Hepatocyte (in vitro differentiated cells): ENCODE data around the gene PI4KB. TPM values are rescaled to one million over a fixed set of nuclear protein-coding genes. Genes with fewer than 3 reads are reported as not detected.

Experiments
- DNase-seq: peaks from one replicate; pipeline ENCODE4 v3.0.0-alpha.2; 2016; ENCODE audit warnings: low spot score
- H2AFZ ChIP-seq: fragments of 200-600 bp; sonication (generic); 2 replicates; pipeline ENCODE4 v1.6.0; 2016; ENCODE audit warnings: antibody characterized with exemption, mild to moderate bottlenecking
- H3K27ac ChIP-seq: fragments of 200-600 bp; sonication (generic); 2 replicates; pipeline ENCODE4 v1.5.1; 2016; ENCODE audit warnings: mild to moderate bottlenecking
- H3K27me3 ChIP-seq: fragments of 200-600 bp; sonication (generic); 2 replicates; pipeline ENCODE4 v1.6.1; 2016
- H3K36me3 ChIP-seq: fragments of 200-600 bp; sonication (generic); replicated peaks from 2 replicates; pipeline ENCODE4 v1.5.1; 2016; ENCODE audit warnings: low read depth; ENCODE audit not compliant: insufficient read depth
- H3K4me1 ChIP-seq: fragments of 200-600 bp; sonication (generic); 2 replicates; pipeline ENCODE4 v1.5.1; 2016; ENCODE audit warnings: mild to moderate bottlenecking, moderate library complexity; ENCODE audit not compliant: insufficient read depth
- H3K4me2 ChIP-seq: fragments of 200-600 bp; sonication (generic); 2 replicates; pipeline ENCODE4 v1.6.0; 2016
- H3K4me3 ChIP-seq: fragments of 200-600 bp; sonication (generic); 2 replicates; pipeline ENCODE4 v1.5.1; 2016; ENCODE audit warnings: mild to moderate bottlenecking
- H3K79me2 ChIP-seq: fragments of 200-600 bp; sonication (generic); 2 replicates; pipeline ENCODE4 v1.6.0; 2017; ENCODE audit warnings: mild to moderate bottlenecking
- H3K9me2 ChIP-seq: fragments of 200-600 bp; sonication (generic); replicated peaks from 2 replicates; pipeline ENCODE4 v1.6.0; 2017; ENCODE audit warnings: mild to moderate bottlenecking; ENCODE audit not compliant: insufficient read depth
- H3K9me3 ChIP-seq: fragments of 200-600 bp; sonication (generic); 2 replicates; pipeline ENCODE4 v1.5.1; 2016; ENCODE audit warnings: low read depth, mild to moderate bottlenecking
- H4K20me1 ChIP-seq: fragments of 200-600 bp; sonication (generic); 2 replicates; pipeline ENCODE4 v1.6.0; 2016; ENCODE audit warnings: mild to moderate bottlenecking; ENCODE audit not compliant: insufficient read depth, poor library complexity, severe bottlenecking
- CTCF ChIP-seq: fragments of 200-600 bp; sonication (generic); IDR thresholded peaks from 2 replicates; pipeline ENCODE4 v1.5.1; 2016; ENCODE audit warnings: antibody characterized with exemption, mild to moderate bottlenecking; ENCODE audit not compliant: poor library complexity
- EZH2 ChIP-seq: fragments of 200-600 bp; sonication (generic); IDR thresholded peaks from 2 replicates; pipeline ENCODE4 v1.6.1; 2016; ENCODE audit warnings: antibody characterized with exemption, mild to moderate bottlenecking, borderline replicate concordance
- EZH2phosphoT487 ChIP-seq: fragments of 200-600 bp; sonication (generic); IDR thresholded peaks from one replicate; pipeline ENCODE4 v1.6.1; 2018; ENCODE audit warnings: antibody characterized with exemption, mild to moderate bottlenecking, low read depth, moderate library complexity; ENCODE audit not compliant: unreplicated experiment, severe bottlenecking
- WGBS: methylation state at CpG from one replicate; pipeline ENCODE4 v1.1.6; 2016; ENCODE audit warnings: low lambda C conversion rate; ENCODE audit errors: missing lambda C conversion rate; 5-methylcytosine and 5-hydroxymethylcytosine counted together
- polyA plus RNA-seq: library from polyadenylated mRNA; unstranded; fragments of >200 nt; fragmentation: Nextera tagmentation; extraction: Ambion mirVana; gene quantifications from 2 replicates; pipeline ENCODE4 v1.2.1, GENCODE V29; 2016
- total RNA-seq: library from RNA; depleted of rRNA; stranded (reverse); fragments of >200 nt; gene quantifications from 2 replicates; pipeline ENCODE4 v1.2.3, GENCODE V29; 2014

The PI4KB gene
- total and polyA plus RNA-seq, 2 experiments from 2014 or later = 49.9 to 55.1 TPM

DNA sequence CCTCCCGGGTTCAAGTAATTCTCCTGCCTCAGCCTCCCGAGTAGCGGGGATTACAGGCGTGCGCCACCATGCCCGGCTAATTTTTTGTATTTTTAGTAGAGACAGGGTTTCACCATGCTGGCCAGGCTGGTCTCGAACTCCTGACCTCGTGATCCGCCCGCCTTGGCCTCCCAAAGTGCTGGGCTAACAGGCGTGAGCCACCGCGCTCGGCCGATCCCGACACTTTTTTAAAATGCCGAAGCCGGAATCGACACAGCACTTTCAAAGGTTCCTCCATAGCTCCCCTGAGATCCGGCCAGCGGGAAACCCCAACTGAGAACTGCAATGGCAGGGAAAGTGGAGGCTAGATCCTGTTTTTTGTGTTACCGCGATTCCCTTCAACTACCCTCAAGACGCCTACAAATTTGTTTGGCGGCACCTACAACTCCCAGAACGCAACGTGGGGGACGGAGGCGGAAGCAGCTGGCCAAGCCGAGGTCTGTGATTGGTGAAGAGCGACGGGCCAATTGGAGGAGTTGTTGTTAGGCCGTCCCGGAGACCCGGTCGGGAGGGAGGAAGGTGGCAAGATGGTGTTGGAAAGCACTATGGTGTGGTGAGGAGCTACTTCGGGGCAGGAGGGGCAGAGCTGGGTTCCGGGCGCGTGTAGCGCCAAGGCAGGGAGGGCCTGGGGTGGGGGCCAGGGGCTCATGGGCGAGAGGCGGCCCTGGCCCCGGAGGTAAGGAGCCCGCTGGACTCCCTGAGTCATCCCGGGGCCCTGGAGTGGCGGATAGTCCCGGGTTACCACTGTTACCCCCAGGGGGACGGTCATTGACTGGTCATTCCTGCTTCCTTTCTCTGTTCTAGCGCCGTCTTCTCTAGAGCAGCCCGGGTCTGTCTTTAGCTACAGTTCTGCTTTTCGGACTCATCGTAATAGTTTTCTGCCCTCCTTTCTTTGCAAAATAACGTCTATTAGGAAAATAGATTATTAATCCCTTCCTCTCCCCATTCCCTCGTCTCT lies 72.7 kb downstream of the PI4KB start, which contains the start of gene PSMD4:
Gene PSMD4 (plus strand): TSS at position 518 of the 997 bp plus-strand sequence. CDS start 49 bp downstream, at position 567.
- Histone ChIP-seq H4K20me1 (no peaks in the 10 kb centered on the region), H3K9me3 (no peaks in the 10 kb centered on the region), H3K27ac (peak within 1 kb of the TSS; percentile 88), H3K4me2 (peak within 1 kb of the TSS; percentile 89), H3K4me1 (no peaks in the 10 kb centered on the region), H3K27me3 (no peaks in the 10 kb centered on the region), H3K36me3 (no peaks in the 10 kb centered on the region), H3K9me2 (no peaks in the 10 kb centered on the region), H3K4me3 (peak within 1 kb of the TSS; percentile 93), H2AFZ (peak within 1 kb of the TSS; percentile 55), H3K79me2 (peaks cover 47% of the 10 kb centered on the region)
- TF ChIP-seq EZH2phosphoT487 = no peak
- TF ChIP-seq EZH2 = no peak
- peak; percentile 96 for DNase-seq
- 32% methylated on average over 56 of the region's 56 CpGs for WGBS

DNA sequence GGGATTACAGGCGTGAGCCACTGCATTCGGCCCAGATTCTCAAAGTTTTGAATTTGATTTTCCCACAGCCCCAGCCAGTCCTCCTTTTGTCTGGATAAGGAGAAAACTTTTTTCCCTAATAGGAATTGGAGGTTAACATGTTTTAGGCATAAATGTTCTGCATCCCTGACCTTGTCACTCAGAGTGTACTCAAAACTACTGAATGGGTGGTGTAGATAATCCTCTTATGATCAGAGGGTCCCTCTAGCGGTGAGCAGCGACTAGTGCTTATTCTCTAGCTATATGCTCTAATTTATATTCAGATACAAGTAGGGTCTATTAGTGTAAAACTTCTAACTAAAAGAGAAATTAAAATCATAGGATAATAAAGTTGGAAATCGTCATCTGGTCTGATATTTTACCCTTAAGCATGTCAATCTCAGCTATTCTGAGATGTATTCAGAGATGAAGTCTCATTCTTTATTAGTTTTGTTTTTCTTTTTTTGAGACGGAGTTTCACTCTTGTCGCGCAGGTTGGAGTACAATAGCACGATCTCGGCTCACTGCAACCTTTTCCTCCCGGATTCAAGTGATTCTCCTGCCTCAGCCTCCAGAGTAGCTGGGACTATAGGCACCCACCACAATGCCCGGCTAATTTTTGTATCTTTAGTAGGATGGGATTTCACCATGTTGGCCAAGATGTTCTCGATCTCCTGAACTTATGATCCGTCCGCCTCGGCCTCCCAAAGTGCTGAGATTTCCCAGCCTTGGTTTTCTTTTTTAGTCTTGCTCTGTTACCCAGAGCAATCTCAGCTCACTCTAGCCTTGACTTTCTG lies 75.4 kb downstream of the PI4KB start:
- no peak overlapping the region for H3K4me2 ChIP-seq
- no peaks in the 10 kb centered on the region for H3K27me3 ChIP-seq
- H3K4me3 ChIP-seq = no peak overlapping the region
- no peak overlapping the region for H2AFZ ChIP-seq
- TF ChIP-seq CTCF (peak; percentile 75), EZH2phosphoT487 (no peak)
- no peaks in the 10 kb centered on the region for H3K9me2 ChIP-seq
- H3K79me2 ChIP-seq = peaks cover 21% of the 10 kb centered on the region
- peak; percentile 90 for DNase-seq
- no peaks in the 10 kb centered on the region for H3K36me3 ChIP-seq
- H3K9me3 ChIP-seq = no peaks in the 10 kb centered on the region
- no peak overlapping the region for H3K27ac ChIP-seq
- WGBS = 73% methylated on average over 16 of the region's 16 CpGs
- H3K4me1 ChIP-seq = no peaks in the 10 kb centered on the region
- no peaks in the 10 kb centered on the region for H4K20me1 ChIP-seq

- WGBS = 92% methylated on average over 2 of the region's 2 CpGs
- no peaks in the 10 kb centered on the region for H3K4me1 ChIP-seq
- H3K36me3 ChIP-seq = no peaks in the 10 kb centered on the region
These were observed 80.4 kb downstream of the PI4KB start for GRCh38 chr1:151246786-151247185.

More at GRCh38 chr1:151246786-151247185, 80.4 kb downstream of the PI4KB start:
- no peaks in the 10 kb centered on the region for H3K9me2 ChIP-seq
- H3K27ac ChIP-seq = no peak overlapping the region
- no peak overlapping the region for H3K4me2 ChIP-seq
- DNase-seq = no peak
- no peaks in the 10 kb centered on the region for H3K27me3 ChIP-seq
- no peaks in the 10 kb centered on the region for H3K79me2 ChIP-seq
- no peaks in the 10 kb centered on the region for H3K9me3 ChIP-seq
- H2AFZ ChIP-seq = no peak overlapping the region
- TF ChIP-seq EZH2phosphoT487 = no peak
- TF ChIP-seq EZH2 = no peak
- TF ChIP-seq CTCF = no peak
- H4K20me1 ChIP-seq = no peaks in the 10 kb centered on the region
- H3K4me3 ChIP-seq = no peak overlapping the region
